ENCODE measurements around the gene GPR183. TPM values are rescaled to one million over a fixed set of nuclear protein-coding genes. Genes with fewer than 3 reads are reported as not detected.
A peak's percentile ranks its signal among the peaks of the same experiment; 100 is the strongest.

Gene GPR183
- total and polyA plus RNA-seq, 10 of the 15 experiments (the other 5 are each of a cell fraction or from before 2014, with no cell fraction given), result 134 to 669 (median 225) TPM

GRCh38 chr13:99347335-99347878, 40.2 kb upstream of the GPR183 start (continued):
- no peak for TF ChIP-seq SREBF1 (IDR thresholded peaks at IDR 0.05; ENCODE audit: low read length)
- no peak for TF ChIP-seq MTA2 (IDR thresholded peaks at IDR 0.05; ENCODE audit: low read depth)
- no peak for TF ChIP-seq USF1 (IDR thresholded peaks at IDR 0.05; ENCODE audit: borderline replicate concordance, extremely low read length, insufficient read depth, low read depth, low read length)
- no peak for TF ChIP-seq NR2C2 (IDR thresholded peaks at IDR 0.05; ENCODE audit: borderline replicate concordance, control insufficient read depth, insufficient read length, low read depth)
- peak; percentile 30; the same call in 1 of the 2 replicates for TF ChIP-seq CREB1 (IDR thresholded peaks at IDR 0.05; ENCODE audit: low read depth)
- no peak for TF ChIP-seq ATF3 (IDR thresholded peaks at IDR 0.05; ENCODE audit: borderline replicate concordance, extremely low read depth, low read depth, low read length)
- no peak for TF ChIP-seq HDAC2 (IDR thresholded peaks at IDR 0.05)
- no peak for TF ChIP-seq SIN3A (IDR thresholded peaks at IDR 0.05; ENCODE audit: low read depth, low read length)
- no peak for TF ChIP-seq IRF3 (IDR thresholded peaks at IDR 0.05)
- no peak for TF ChIP-seq RBBP5 (conservative IDR thresholded peaks at IDR 0.05)
- no peak for TF ChIP-seq SP1 (IDR thresholded peaks at IDR 0.05; ENCODE audit: low read depth, low read length)
- no peak for TF ChIP-seq ZNF207 (IDR thresholded peaks at IDR 0.05; ENCODE audit: borderline replicate concordance)
- peak; percentile 63 for TF ChIP-seq RUNX3 (IDR thresholded peaks at IDR 0.05; ENCODE audit: low read length)

Data from GM12878 (cell line).